Stimulated activated CD4-positive, alpha-beta T cell treated with anti-CD3 and anti-CD28 coated beads, TNF-alpha, amount 100 ng/mL, for 48 hours (primary cell): Measurements from ENCODE around the gene NYAP2.

ENCODE experiments used
- DNase-seq, 3 donors: peaks; one replicate each; pipeline ENCODE4 v3.0.0-alpha.2; 2020; ENCODE audit warnings: low read depth in 3 of 3

NYAP2 gene

DNA sequence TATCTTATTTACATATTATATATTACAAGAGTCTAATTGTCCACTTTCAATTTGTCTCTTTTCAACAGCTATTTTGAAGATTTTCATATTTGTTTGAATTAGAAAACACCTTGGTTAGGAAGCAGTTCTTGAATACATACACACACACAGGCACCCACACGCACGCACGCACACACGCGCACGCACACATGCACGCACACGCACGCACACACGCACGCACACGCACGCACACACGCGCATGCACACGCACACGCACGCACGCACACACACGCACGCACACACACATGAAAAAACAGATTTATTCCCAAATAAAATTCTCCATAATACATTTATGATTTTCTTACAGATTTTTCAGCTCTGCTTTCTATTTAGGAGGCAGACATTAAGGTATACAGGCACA, 220.7 kb downstream of the NYAP2 start:
- DNase-seq, result no peak

DNA sequence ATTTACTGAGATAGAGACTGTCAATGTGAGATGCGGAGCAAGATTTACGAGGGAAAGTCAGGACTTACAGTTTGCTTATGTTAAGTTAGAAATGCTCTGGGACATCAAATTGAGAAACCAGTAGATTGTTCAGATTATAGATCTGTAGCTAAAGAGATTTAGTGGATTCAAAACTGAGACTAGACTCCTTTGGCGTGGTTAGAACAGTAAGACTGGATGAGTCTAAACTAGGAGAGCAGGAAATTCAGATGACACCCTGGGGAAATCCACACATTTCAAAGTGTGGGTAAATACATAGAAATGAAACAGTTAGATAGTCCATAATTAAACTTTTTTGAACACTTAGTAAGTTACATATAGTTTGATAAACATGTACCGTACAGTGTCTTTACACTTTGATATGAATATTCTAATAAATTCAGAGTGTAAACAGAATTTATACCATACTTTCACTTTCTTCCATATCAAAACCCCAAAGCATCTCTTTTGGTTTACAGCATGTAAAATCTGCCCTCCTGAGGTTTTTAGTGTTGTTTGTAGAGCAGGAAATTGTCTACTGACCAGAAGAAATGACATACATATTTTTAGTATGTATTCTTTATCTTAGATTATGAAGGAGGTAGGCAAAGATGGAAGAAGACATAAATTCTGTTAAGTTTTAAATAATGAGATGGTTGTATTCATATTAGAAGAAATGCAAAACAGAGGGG, 231.5 kb downstream of the NYAP2 start:
- DNase-seq, result no peak

DNA sequence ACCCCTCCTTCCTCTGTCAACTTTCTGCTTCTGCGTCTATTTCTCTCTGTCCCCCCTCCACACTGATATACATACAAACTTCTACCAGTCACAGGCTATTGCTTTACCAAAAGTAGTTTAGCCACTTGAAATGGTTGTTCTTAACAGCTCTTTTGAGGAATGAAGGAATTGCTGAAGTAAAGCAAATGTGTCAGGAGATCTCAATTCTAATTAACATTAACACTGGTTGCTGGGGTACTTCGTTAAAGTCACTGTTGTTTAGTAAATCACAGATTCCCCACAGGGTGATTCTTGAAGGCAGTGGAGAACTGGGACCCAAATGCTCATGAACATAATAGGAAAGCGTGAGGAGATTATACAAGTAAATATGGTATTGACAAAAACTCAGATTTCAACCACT, 232.8 kb downstream of the NYAP2 start:
- DNase-seq, result no peak

DNA sequence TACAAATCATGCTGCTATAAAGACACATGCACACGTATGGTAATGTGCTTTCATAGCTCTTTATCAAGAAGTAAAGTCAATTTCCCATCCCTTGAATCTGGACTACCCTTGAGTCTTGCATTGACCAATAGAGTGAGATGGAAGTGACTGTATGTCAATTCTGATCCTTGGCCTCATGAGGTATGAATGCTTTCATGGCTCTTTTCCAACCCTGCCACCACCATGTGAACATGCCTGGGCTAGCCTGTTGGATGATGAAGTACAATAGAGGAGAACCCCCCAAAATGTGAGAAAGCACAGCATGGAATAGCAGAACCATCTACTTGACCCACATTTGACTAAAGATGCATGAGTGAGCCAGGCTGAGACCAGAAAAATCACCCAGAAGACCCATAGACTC, 237.0 kb downstream of the NYAP2 start:
- DNase-seq, result no peak

DNA sequence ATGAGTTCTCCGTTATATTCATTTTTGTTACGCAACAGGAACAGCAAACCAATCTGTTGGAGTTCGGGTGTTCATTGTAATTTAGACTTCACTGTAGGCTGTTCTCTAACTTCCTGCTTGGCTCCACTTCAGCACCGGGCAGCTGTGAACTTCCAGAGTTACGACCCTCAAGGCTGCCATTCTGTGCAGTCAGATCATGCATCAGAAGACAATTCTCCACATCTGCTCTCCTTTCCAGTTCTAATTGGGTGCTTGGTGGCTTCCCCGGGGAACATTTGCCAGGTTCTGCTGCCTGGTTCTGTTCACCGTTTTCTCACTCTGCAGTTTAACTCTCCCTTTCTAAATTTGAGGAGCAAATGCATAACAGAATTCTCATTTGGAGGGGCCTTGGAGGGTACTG, 237.7 kb downstream of the NYAP2 start:
- no peak for DNase-seq

DNA sequence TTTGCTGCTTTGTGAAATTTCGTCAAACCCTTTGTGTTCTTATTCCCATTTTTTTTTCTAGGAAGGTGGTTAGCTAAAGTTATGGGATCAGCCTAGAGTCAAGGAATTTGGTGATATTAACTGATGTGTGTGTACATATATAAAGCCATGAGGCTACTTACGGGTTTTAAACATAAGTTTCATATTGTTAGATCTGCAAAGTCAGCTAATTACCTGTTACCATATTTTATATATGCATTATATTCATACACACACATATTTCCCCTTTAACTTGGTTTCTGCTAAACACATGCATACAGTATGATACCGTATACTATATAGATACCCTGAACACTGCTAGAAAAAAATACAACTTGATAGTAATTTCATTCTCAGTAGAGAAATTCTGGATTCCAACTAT, 241.0 kb downstream of the NYAP2 start:
- no peak for DNase-seq

DNA sequence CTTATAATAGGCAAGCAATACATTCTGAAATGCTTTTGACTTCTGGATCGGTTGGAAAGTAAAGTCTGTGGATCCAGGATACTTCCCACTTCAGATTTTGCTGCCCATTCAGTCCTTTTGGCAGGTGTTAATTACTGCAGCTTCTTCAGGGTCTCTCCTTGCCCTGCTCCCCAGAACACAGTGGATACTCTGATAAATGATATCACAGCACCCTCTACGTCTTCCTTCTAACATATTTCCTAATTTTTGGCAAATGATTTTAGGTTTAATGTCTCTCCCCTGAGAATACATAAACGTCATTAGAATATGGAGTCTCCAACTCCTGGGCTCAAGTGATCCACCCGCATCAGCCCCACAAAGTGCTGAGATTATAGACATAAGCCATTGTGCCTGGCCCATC, 249.8 kb downstream of the NYAP2 start:
- DNase-seq, result no peak

DNA sequence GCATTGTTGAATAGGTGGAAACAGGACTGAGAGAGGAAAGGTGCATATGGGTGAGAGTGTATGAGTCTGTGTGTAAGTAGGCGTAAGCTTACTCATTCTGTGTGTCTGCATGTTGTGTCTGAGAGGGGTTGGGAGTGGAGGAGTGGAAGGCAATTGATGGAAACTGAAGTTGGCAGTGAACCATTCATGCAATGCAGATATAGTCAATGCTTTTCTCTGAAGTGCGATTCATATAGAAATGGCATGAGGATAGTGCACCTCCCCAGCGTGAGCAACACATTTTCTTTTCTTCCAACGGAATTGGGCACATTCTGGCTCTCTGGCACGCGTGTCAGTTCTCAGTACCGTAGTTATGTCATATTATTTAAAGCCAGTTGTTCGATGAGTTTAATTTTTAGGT, 250.5 kb downstream of the NYAP2 start:
- no peak for DNase-seq

DNA sequence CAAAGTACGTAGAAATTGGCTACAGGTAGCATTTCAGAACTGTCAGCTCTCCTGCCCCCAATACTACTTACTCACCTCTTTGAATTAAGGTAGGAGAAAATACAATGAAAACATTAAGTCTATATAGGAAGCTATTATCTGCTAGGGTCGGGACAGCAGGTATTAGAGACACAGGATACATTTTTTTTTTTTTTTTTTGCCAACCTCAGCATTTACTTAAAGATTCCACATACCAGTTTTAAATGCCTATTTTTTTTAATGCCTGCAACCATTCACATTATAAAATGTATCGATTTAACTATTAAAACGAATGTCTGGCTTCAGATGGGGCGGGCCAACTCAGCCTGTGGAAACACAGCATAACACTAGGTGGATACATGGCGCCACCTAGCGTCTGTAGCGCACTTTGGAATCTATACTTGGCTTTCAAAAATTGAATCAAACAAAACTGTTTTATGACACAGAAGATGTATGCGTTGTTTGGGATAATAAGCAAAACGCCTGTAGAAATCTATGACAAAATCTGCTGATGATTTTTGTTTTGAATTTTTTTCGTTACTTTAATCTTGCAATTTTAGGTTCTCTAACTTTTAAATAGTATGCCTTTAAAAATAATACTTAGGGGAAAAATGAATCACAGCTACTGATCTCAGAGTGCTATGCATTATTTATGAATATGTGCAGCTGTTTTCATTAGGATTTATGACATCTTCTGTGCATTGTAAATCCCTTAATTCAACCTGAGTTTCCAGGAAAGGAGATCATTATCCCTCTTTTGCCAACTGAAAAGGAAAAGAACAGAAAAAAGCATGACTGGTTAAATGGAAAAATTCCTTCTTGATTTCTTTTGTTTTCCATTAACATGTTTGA, 261.0 kb downstream of the NYAP2 start:
- peak; percentile 40 to 65 (median 58) for DNase-seq

DNA sequence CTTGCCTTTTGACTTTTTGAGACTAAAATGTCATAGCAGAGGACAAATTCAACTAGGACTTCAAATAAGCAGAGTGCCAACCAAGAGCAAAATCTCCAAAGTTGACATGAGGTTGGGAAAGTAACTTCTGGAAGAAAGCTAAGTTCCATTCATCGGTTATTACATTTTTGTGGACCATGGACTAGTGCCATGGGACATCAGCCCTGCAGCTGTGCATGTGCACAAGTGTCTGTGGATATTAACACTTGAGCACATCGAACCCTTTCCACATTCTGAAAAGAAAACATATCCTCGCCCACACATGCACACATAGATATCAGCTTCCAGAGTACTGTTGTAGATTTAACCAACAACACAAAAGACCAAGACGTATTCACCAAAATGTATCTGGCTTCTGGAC, 262.6 kb downstream of the NYAP2 start:
- no peak for DNase-seq

DNA sequence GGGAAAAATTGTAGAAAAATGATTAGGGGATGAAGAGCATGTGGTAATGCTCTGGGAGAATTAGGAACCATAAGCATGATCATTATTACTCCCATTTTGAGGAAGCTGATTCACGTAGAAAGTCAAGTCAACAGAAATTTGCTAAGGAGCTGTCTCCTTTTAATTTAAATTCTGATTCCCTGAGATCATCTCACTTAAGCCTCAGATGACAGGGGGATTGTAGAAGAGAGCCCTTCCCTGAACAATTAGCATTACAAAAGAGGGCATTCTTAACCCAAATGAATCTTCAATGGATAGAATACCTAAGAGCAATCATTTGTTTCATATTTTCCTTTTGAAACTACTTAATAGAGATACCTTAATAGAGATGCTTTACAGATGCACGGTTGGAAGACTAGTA, 267.9 kb downstream of the NYAP2 start:
- no peak for DNase-seq

DNA sequence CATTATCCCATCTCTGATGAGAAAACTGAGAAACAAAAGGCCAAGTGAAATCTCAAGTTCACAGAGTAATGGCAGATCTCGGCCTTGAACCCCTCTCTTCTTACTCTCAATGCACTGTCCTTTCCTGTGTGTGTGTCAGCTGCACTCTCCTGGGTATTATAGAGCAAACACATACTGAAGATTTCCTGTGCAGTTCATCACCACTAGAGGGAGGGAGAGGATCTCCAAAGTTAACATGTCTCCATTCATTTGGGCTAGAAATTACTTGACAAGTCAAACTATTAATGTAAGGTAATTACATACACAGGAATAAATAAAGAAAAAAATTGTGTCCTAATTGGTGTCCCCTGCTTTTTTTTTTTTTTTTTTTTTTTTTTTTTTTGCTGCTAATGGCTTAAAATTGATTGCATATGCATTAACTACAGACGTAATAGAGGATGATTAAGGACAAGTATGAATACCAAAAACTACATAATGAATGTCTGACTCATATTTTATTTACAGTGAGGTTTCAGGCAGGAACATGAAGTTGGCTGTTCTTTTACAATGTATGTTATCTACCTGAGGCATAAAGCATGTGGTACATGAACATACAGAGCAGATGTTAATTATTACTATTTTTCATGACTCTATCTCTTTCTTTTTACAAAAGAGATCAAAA, 269.2 kb downstream of the NYAP2 start:
- no peak for DNase-seq

DNA sequence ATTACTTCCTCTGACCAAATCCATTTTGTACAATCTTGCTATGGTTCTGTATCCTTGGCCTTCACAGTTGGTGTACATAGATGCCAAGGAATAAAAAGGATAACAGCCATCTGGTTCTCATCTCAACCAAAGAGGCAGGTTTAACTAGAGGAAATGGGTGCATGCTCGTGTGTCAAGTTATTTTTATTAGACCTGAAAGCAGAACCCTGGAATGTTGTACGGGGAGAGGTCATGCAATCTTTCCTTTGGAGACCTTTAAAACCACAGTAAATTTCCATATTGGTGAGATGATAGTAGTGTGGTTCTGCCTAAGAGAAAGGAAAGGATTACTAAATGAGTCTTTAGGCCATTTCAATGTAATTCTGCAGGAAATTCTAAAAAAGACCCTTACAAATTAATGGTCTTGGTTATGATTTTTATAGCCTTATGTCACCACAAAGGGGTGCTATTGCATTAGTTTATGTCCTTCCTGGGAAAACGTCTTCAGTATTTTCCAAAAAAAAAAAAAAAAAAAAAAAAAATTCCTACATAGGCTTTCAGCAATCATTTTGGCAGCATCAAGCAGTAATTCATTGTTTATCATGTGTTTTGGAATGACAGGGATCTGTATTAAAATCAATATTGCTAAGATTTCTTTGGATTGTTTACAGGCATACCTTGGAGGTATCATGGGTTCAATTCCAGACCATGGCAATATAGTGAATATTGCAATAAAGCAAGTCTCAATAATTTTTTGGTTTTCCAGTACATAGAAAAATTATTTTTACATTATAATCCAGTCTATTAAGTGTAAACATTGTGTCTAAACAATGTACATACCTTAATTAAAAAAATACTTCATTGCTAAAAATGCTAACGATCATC, 270.8 kb downstream of the NYAP2 start:
- no peak for DNase-seq

DNA sequence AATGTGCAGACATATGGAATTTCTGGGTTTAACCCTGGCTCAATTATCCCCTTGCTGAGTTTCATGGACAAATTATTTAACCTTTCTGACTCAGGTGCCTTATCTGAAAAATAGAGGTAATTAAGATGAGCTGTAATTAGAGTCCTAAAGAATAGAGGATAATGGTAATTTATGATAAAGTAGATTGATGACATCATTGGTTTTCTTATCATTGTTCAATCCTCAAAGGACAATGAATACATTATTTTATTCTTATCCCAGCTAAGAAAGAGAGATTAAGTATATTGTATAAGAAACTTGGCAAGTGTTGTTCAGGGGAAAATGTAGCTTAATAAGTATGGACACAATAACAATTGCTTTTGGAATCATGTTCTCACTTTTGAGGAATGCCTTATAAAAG, 279.3 kb downstream of the NYAP2 start:
- DNase-seq, result no peak

DNA sequence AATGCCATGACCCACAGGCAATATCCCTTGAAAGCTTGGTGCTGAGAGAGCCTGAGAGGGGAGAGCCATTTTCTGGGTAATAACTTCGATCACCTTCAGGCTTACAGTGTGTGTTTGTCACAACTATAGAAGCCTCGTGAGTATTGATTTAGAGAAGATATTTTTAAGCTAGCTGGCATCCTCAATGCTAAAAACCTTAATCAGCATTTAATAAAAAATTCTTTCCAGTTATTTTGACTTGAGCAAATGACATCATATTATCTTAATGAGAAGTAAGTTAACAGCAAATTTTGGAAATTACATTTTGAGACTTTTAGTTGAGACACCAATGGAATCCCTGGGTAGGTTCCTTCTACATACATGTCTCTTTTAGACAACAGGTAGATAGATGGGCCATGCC, 283.7 kb downstream of the NYAP2 start:
- no peak for DNase-seq

DNA sequence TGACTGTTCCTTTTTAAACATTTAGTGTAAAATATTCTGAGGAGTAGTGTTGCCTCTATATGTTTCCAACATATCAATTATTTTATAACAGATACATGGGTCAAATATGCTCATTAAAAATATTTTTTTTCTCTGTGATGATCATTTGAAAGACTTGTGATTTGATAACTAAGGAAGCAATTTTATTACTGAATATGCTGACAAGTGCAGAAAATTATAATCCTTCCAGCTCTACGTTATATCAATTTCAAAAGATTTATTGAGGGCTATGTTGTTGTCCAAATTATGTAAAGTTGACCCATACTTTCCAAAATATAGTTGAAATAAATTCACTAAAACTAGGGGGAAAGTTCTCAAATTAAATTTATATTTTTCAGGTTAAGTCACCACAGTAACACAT, 290.6 kb downstream of the NYAP2 start:
- DNase-seq, result no peak

DNA sequence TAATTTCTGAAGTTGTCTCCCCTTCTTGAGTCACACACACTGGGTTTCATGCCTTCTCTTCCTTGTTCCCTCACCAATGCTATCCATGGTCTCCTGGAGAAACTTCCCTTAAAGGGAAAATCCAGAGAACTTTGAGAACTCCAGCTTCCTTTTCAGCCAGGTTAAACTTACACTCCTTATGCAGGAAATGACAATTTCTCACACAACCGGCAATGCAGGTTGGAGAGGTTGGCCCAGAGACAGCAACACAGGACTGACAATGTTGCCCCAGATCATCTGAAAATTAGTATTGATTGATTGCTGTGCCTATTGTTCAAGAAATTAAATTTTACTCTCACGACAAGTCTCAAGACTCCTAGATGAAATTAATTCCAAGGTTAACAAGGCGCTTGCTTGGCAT, 292.2 kb downstream of the NYAP2 start:
- no peak for DNase-seq

DNA sequence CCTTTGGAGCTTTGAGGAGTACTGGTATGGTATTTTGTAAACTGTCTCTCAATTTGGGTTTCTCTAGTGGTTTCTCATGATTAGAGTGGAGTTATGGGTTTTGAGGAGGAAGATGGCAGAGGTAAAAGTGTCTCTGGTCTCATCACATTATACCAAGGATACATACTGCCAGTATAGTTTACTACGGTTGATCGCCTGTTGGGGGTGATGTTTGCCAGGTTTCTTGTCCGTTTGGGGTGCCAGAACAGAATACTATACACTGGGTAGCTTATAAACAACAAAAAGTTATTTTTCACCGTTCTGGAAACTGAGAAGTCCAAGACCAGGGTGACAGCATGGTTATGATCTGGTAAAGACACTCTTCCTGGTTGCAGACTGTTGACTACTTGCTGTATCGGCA, 293.7 kb downstream of the NYAP2 start:
- DNase-seq, result no peak

DNA sequence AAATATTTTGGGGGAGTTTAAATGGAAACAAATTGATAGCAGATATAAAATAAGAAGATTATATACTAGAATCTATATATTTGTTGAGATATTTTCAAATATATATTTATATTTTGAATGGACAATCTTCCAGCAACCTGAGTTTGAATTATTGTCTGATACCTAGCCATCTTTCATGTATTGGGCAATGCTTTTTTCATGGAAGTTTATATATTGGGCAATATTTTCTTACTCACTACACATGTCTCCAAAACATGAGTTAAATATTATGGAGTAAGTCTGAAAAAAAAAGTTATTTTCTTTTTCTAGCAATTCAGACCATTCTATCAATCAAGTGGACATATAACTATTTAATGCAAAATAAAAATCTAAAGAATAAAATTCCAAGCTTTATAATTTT, 295.2 kb downstream of the NYAP2 start:
- DNase-seq, result no peak

DNA sequence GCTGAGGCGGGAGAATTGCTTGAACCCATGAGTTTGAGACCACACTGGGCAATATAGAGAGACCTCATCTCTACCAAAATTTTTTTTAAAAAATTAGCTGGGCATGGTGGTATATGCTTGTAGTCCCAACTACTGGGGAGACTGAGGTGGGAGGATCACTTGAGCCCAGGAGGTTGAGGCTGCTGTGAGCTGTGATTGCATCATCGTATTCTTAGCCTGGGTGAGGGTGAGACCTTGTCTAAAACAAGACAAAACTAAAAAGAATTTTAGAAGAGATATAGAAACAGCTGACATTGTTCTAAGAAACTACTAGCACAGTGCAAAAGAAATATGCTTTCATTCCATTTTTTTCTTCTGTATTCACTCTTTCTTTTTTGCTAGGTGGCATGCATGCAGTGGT, 298.4 kb downstream of the NYAP2 start:
- no peak for DNase-seq
